SU-DHL-6 (cell line): ENCODE measurements around the gene ZSWIM1.

Experiments used
- H2AFZ ChIP-seq: fragments of 200-600 bp; sonication (generic); 2 replicates; pipeline ENCODE4 v1.6.1; 2014; ENCODE audit warnings: low read depth, mild to moderate bottlenecking, moderate library complexity, mixed read lengths, antibody characterized with exemption, low read length; ENCODE audit not compliant: severe bottlenecking
- H3F3A ChIP-seq: fragments of 200-600 bp; shearing (Covaris generic); 2 replicates; pipeline ENCODE4 v1.6.0; 2016; ENCODE audit warnings: antibody characterized with exemption, mild to moderate bottlenecking; ENCODE audit not compliant: insufficient read depth
- H3K27ac ChIP-seq: fragments of 200-600 bp; sonication (generic); 2 replicates; pipeline ENCODE4 v1.5.1; 2016; ENCODE audit warnings: low read depth, mild to moderate bottlenecking, low read length, moderate library complexity, mixed read lengths
- H3K27me3 ChIP-seq: fragments of 200-600 bp; sonication (generic), shearing (Covaris generic); 2 replicates; pipeline ENCODE4 v1.6.0; 2014; ENCODE audit warnings: mild to moderate bottlenecking, low read length
- H3K36me3 ChIP-seq: fragments of 200-600 bp; sonication (generic); 2 replicates; pipeline ENCODE4 v1.6.1; 2014; ENCODE audit warnings: mild to moderate bottlenecking, low read length, mixed read lengths
- H3K4me2 ChIP-seq: fragments of 300-600, 200-600 bp; shearing (Covaris generic), sonication (generic); 2 replicates; pipeline ENCODE4 v1.6.0; 2014; ENCODE audit warnings: low read length, low read depth, mild to moderate bottlenecking; ENCODE audit not compliant: poor library complexity, severe bottlenecking
- H3K4me3 ChIP-seq: fragments of 200-600 bp; sonication (generic); 2 replicates; pipeline ENCODE4 v1.5.1; 2014; ENCODE audit warnings: antibody characterized with exemption, low read length, mild to moderate bottlenecking, mixed read lengths; ENCODE audit not compliant: insufficient read depth, poor library complexity, severe bottlenecking
- H3K79me2 ChIP-seq: fragments of 200-600 bp; sonication (generic); 2 replicates; pipeline ENCODE4 v1.6.1; 2014; ENCODE audit warnings: mild to moderate bottlenecking, low read length, moderate library complexity; ENCODE audit not compliant: insufficient read depth
- H3K9ac ChIP-seq: fragments of 200-600 bp; sonication (generic); 2 replicates; pipeline ENCODE4 v1.7.0; 2014; ENCODE audit warnings: mild to moderate bottlenecking, low read length
- H3K9me2 ChIP-seq: fragments of 200-600 bp; sonication (generic); replicated peaks from 2 replicates; pipeline ENCODE4 v1.6.1; 2014; ENCODE audit warnings: low read length; ENCODE audit not compliant: insufficient read depth
- H3K9me3 ChIP-seq: fragments of 200-600 bp; sonication (generic); 2 replicates; pipeline ENCODE4 v1.6.1; 2014; ENCODE audit warnings: low read length, mixed read lengths; ENCODE audit not compliant: insufficient read depth
- H4K20me1 ChIP-seq: fragments of 200-600 bp; sonication (generic); 2 replicates; pipeline ENCODE4 v1.6.1; 2014; ENCODE audit warnings: low read depth, mild to moderate bottlenecking, antibody characterized with exemption, low read length, moderate library complexity, mixed read lengths
- EZH2phosphoT487 ChIP-seq: fragments of 200-600 bp; sonication (generic), shearing (Covaris generic); conservative IDR thresholded peaks from 2 replicates; pipeline ENCODE4 v1.6.1; 2018; ENCODE audit warnings: mild to moderate bottlenecking, antibody characterized with exemption, low read length, moderate library complexity, mixed read lengths
- TF ChIP-seq, protein P1 (sequence below): fragments of 200-600 bp; sonication (generic); IDR thresholded peaks from one replicate; pipeline ENCODE4 v1.5.1; 2017; ENCODE audit warnings: antibody characterized with exemption, mild to moderate bottlenecking, low read length, moderate library complexity; ENCODE audit not compliant: insufficient read depth, poor library complexity, severe bottlenecking

The ZSWIM1 gene

DNA sequence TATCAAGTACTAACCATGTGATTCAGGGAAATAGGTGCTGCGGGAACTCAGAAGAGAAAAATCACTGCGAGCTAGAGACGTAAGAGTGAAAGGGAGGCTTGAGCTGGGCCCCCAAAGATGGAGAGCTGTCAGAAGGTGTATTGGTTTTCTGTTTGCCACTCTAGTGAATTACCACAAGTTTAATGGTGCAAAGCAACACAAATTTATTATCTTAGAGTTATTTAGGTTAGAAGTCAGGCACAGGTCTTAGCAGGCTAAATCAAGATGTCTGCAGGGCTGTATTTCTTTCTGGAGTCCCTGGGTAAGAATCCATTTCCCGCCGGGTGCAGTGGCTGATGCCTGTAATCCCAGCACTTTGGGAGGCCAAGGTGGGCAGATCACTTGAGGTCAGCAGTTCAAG lies 21.1 kb upstream of the ZSWIM1 start:
- H4K20me1 ChIP-seq, result no peaks in the 10 kb centered on the region
- no peaks in the 10 kb centered on the region for H3K9me2 ChIP-seq
- no peak overlapping the region for H2AFZ ChIP-seq
- no peak for TF ChIP-seq EZH2phosphoT487
- TF ChIP-seq, protein P1, sequence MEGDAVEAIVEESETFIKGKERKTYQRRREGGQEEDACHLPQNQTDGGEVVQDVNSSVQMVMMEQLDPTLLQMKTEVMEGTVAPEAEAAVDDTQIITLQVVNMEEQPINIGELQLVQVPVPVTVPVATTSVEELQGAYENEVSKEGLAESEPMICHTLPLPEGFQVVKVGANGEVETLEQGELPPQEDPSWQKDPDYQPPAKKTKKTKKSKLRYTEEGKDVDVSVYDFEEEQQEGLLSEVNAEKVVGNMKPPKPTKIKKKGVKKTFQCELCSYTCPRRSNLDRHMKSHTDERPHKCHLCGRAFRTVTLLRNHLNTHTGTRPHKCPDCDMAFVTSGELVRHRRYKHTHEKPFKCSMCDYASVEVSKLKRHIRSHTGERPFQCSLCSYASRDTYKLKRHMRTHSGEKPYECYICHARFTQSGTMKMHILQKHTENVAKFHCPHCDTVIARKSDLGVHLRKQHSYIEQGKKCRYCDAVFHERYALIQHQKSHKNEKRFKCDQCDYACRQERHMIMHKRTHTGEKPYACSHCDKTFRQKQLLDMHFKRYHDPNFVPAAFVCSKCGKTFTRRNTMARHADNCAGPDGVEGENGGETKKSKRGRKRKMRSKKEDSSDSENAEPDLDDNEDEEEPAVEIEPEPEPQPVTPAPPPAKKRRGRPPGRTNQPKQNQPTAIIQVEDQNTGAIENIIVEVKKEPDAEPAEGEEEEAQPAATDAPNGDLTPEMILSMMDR, result no peak
- no peak overlapping the region for H3K9ac ChIP-seq
- no peak overlapping the region for H3K4me2 ChIP-seq
- H3F3A ChIP-seq, result no peaks in the 10 kb centered on the region
- H3K4me3 ChIP-seq, result no peak overlapping the region
- no peak overlapping the region for H3K27ac ChIP-seq
- no peaks in the 10 kb centered on the region for H3K36me3 ChIP-seq
- no peaks in the 10 kb centered on the region for H3K9me3 ChIP-seq
- H3K79me2 ChIP-seq, result peaks cover 18% of the 10 kb centered on the region
- no peaks in the 10 kb centered on the region for H3K27me3 ChIP-seq

DNA sequence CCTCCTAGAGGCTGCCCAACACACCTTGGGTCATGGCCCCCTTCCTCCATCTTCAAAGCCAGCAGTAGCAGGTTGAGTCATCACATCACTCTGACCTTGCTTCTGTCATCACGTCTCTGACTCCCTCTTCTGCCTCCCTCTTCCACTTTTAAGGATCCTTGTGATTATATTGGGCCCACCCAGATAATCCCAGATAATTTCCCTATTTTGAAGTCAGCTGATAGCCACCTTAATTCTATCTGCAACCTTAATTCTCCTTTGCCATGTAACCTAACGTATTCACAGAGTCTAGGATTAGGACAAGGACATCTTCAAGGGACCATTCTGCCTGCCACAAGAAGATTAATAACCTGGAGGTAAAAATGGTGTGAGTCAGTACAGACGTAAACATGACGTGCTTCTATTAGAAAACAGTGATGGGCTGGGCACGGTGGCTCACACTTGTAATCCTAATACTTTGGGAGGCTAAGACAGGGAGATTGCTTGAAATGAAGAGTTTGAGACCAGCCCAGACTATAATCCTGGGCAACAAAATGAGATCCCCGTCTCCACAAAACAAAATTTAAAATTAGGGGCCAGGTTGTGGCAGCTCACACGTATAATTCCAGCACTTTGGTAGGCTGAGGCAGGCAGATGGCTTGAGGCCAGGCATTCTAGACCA lies 20.3 kb upstream of the ZSWIM1 start:
- H3K27ac ChIP-seq, result no peak overlapping the region

DNA sequence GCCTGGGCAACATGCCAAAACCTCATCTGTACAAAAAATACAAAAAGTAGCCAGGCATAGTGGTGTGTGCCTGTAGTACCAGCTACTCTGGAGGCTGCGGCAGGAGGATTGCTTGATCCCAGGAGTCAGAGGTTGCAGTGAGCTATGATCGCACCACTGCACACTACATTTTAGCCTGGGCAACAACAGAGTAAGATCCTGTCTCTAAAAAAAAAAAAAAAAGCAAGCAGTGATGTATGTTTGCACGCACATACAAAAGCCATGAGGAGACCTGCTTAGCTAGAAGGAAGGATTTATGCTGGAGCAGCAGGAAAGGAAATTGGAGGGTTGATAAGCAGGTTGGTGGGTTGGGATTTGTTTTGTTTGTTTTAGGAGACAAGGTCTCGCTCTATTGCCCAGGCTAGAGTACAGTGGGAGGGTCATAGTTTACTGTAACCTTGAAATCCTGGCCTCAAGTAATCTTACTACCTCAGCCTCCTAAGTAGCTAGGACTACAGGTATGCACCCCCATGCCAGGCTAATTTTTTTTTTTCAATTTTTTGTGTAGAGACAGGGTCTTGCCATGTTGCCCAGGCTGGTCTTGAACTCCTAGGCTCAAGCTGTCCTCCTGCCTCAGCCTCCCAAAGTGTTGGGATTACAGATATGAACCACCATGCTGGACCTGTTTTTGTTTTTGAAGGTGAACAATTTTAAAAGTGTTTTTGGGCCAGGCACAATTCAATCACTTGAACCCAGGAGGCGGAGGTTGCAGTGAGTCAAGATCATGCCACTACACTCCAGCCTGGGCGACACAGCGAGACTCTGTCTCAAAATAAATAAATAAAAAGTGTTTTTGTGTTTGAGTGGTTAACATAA lies 19.6 kb upstream of the ZSWIM1 start:
- Histone ChIP-seq H4K20me1 (no peaks in the 10 kb centered on the region), H3K79me2 (peaks cover 6% of the 10 kb centered on the region), H3K4me3 (no peak overlapping the region), H3K9ac (no peak overlapping the region), H3K27me3 (no peaks in the 10 kb centered on the region), H3K27ac (no peak overlapping the region), H3F3A (no peaks in the 10 kb centered on the region), H3K9me2 (no peaks in the 10 kb centered on the region), H3K9me3 (no peaks in the 10 kb centered on the region), H2AFZ (no peak overlapping the region), H3K36me3 (no peaks in the 10 kb centered on the region), H3K4me2 (no peak overlapping the region)
- no peak for TF ChIP-seq EZH2phosphoT487
- TF ChIP-seq, protein P1, result no peak

More for the DNA sequence above, 20.3 kb upstream of the ZSWIM1 start:
- Histone ChIP-seq H3K4me2 (no peak overlapping the region), H3K36me3 (no peaks in the 10 kb centered on the region), H3K9ac (no peak overlapping the region), H3K9me3 (no peaks in the 10 kb centered on the region), H3F3A (no peaks in the 10 kb centered on the region), H4K20me1 (no peaks in the 10 kb centered on the region), H3K4me3 (no peak overlapping the region), H3K27me3 (no peaks in the 10 kb centered on the region), H3K9me2 (no peaks in the 10 kb centered on the region), H2AFZ (no peak overlapping the region), H3K79me2 (peaks cover 14% of the 10 kb centered on the region)
- no peak for TF ChIP-seq EZH2phosphoT487
- TF ChIP-seq, protein P1, result no peak
